H1 (cell line): ENCODE data around the gene KLB. TPM values are rescaled to one million over a fixed set of nuclear protein-coding genes. Genes with fewer than 3 reads are reported as not detected.

Experiments used
- CTCF ChIA-PET: fragments of 300-600 bp; sonication (Branson Sonifier 250); formaldehyde crosslinking; loops from one replicate; lab custom pipeline; 2021; ENCODE audit not compliant: partially characterized antibody; lab: Charles Lee
- POLR2A ChIA-PET: fragments of 300-600 bp; sonication (Branson Sonifier 250); formaldehyde crosslinking; loops from one replicate; lab custom pipeline; 2021; ENCODE audit warnings: inconsistent platforms; ENCODE audit not compliant: partially characterized antibody; lab: Charles Lee
- DNase-seq, 2 experiments: peaks; one replicate each; pipeline versions ENCODE4 v3.0.0 to v3.0.0-alpha.2; 2010 to 2022; ENCODE audit warnings: low spot score in 2 of 2, low read depth in 1 of 2, mixed read lengths in 1 of 2
- FAIRE-seq: peaks from 2 replicates; lab custom pipeline; 2011; peaks lifted over from hg19 to GRCh38; lab: Jason Lieb, UNC
- H2AFZ ChIP-seq: 2 replicates; pipeline ENCODE4 v1.8.1; 2012; ENCODE audit warnings: low read length, inconsistent platforms
- H2AK5ac ChIP-seq: 2 replicates; pipeline ENCODE4 v1.6.1; 2013; ENCODE audit warnings: low read depth, low read length
- H2BK120ac ChIP-seq: replicated peaks from 2 replicates; pipeline ENCODE3; 2013; ENCODE audit warnings: low read depth, low read length, inconsistent platforms
- H2BK12ac ChIP-seq: 2 replicates; pipeline ENCODE4 v1.6.1; 2013; ENCODE audit warnings: low read depth, low read length
- H2BK15ac ChIP-seq: 2 replicates; pipeline ENCODE4 v1.6.1; 2013; ENCODE audit warnings: low read length
- H2BK20ac ChIP-seq: 2 replicates; pipeline ENCODE4 v1.6.1; 2013; ENCODE audit warnings: low read length
- H2BK5ac ChIP-seq: 2 replicates; pipeline ENCODE4 v1.6.1; 2013; ENCODE audit warnings: low read depth, low read length
- H3K14ac ChIP-seq: 2 replicates; pipeline ENCODE4 v1.6.1; 2013; ENCODE audit warnings: inconsistent platforms; ENCODE audit not compliant: insufficient read length
- H3K18ac ChIP-seq: 2 replicates; pipeline ENCODE4 v1.6.1; 2013; ENCODE audit warnings: low read length; ENCODE audit errors: extremely low read depth
- H3K23ac ChIP-seq: 2 replicates; pipeline ENCODE4 v1.6.1; 2013; ENCODE audit warnings: inconsistent platforms; ENCODE audit not compliant: insufficient read length
- H3K23me2 ChIP-seq: 2 replicates; pipeline ENCODE4 v1.6.1; 2013; ENCODE audit warnings: low read depth, low read length
- H3K27ac ChIP-seq: 2 replicates; pipeline ENCODE4 v1.6.1; 2011; ENCODE audit warnings: low read depth, low read length, inconsistent platforms
- H3K27me3 ChIP-seq, 4 experiments: replicated peaks in 1 of 4; 1 replicate in 1 of 4; 2 replicates in 3 of 4; pipeline versions ENCODE4 v1.6.1 to v1.8.1; 2011 to 2013; ENCODE audit warnings: low read length in 3 of 4, mild to moderate bottlenecking in 3 of 4, inconsistent platforms in 2 of 4, mixed read lengths in 2 of 4, moderate library complexity in 1 of 4; ENCODE audit not compliant: control insufficient read depth in 3 of 4, insufficient read depth in 3 of 4; ENCODE audit errors: extremely low read depth in 1 of 4
- H3K36me3 ChIP-seq, 4 experiments: 2 replicates each; pipeline versions ENCODE4 v1.6.1 to v1.8.1; 2011 to 2013; ENCODE audit warnings: mild to moderate bottlenecking in 4 of 4, low read length in 3 of 4, moderate library complexity in 2 of 4, control low read depth in 1 of 4, inconsistent platforms in 1 of 4; ENCODE audit not compliant: insufficient read depth in 4 of 4, control insufficient read depth in 2 of 4
- H3K4ac ChIP-seq: replicated peaks from 2 replicates; pipeline ENCODE3; 2013; ENCODE audit warnings: low read length, low read depth, mixed read lengths, inconsistent platforms; ENCODE audit not compliant: insufficient read length
- H3K4me1 ChIP-seq, 4 experiments: replicated peaks in 1 of 4; 1 replicate in 1 of 4; 2 replicates in 3 of 4; pipeline versions ENCODE4 v1.6.1 to v1.8.1; 2011 to 2013; ENCODE audit warnings: low read length in 3 of 4, inconsistent platforms in 2 of 4, mixed read lengths in 1 of 4; ENCODE audit not compliant: insufficient read depth in 4 of 4, control insufficient read depth in 3 of 4
- H3K4me2 ChIP-seq, 2 experiments: 2 replicates each; pipeline versions ENCODE4 v1.6.1 to v1.8.1; 2011 to 2013; ENCODE audit warnings: low read depth in 2 of 2, low read length in 2 of 2, control low read depth in 1 of 2, inconsistent platforms in 1 of 2, mild to moderate bottlenecking in 1 of 2; ENCODE audit not compliant: insufficient read depth in 1 of 2
- H3K4me3 ChIP-seq, 4 experiments: fragments of 200-600, 300-600 bp in 1 of 4; sonication (generic), shearing (Covaris generic), sonication (Bioruptor Twin) in 1 of 4; 2 replicates each; pipeline versions ENCODE4 v1.5.1 to v1.8.1; 2011 to 2016; ENCODE audit warnings: low read length in 4 of 4, low read depth in 3 of 4, control low read depth in 2 of 4, inconsistent platforms in 2 of 4, mild to moderate bottlenecking in 2 of 4, mixed read lengths in 1 of 4, moderate library complexity in 1 of 4; ENCODE audit not compliant: insufficient read depth in 2 of 4; ENCODE audit errors: extremely low read depth in 1 of 4
- H3K56ac ChIP-seq: replicated peaks from 2 replicates; pipeline ENCODE3; 2013; ENCODE audit warnings: low read depth, mild to moderate bottlenecking, mixed read lengths, low read length, inconsistent platforms; ENCODE audit not compliant: insufficient read length
- H3K79me1 ChIP-seq: 2 replicates; pipeline ENCODE4 v1.6.1; 2013; ENCODE audit warnings: low read depth, low read length, control low read depth
- H3K79me2 ChIP-seq, 2 experiments: 2 replicates each; pipeline versions ENCODE4 v1.6.1 to v1.8.1; 2012 to 2013; ENCODE audit warnings: low read length in 2 of 2, mild to moderate bottlenecking in 2 of 2, inconsistent platforms in 1 of 2; ENCODE audit not compliant: insufficient read depth in 2 of 2, control insufficient read depth in 1 of 2
- H3K9ac ChIP-seq, 4 experiments: replicated peaks in 1 of 4; 1 replicate in 1 of 4; 2 replicates in 3 of 4; pipeline versions ENCODE4 v1.6.1 to v1.8.1; 2011 to 2013; ENCODE audit warnings: low read depth in 3 of 4, low read length in 3 of 4, control low read depth in 2 of 4, mild to moderate bottlenecking in 2 of 4, moderate library complexity in 2 of 4, inconsistent platforms in 1 of 4; ENCODE audit errors: extremely low read depth in 1 of 4
- H3K9me3 ChIP-seq, 2 experiments: 2 replicates each; pipeline versions ENCODE4 v1.6.1 to v1.8.1; 2012 to 2013; ENCODE audit warnings: mild to moderate bottlenecking in 2 of 2, moderate library complexity in 2 of 2, control low read depth in 1 of 2, inconsistent platforms in 1 of 2, low read depth in 1 of 2, low read length in 1 of 2, mixed read lengths in 1 of 2; ENCODE audit not compliant: insufficient read depth in 2 of 2
- H4K20me1 ChIP-seq, 2 experiments: replicated peaks in 1 of 2; 2 replicates each; pipeline versions ENCODE3 to v1.8.1; 2011 to 2013; ENCODE audit warnings: inconsistent platforms in 2 of 2, low read length in 2 of 2, mild to moderate bottlenecking in 1 of 2; ENCODE audit not compliant: insufficient read depth in 2 of 2, control insufficient read depth in 1 of 2
- H4K5ac ChIP-seq: 2 replicates; pipeline ENCODE4 v1.6.1; 2013; ENCODE audit warnings: low read length, low read depth, mixed read lengths, inconsistent platforms; ENCODE audit not compliant: insufficient read length
- H4K8ac ChIP-seq: 2 replicates; pipeline ENCODE4 v1.8.0; 2013; ENCODE audit warnings: mild to moderate bottlenecking, moderate library complexity, low read length, inconsistent platforms; ENCODE audit not compliant: insufficient read depth; ENCODE audit errors: extremely low read depth
- H4K91ac ChIP-seq: replicated peaks from 2 replicates; pipeline ENCODE3; 2013; ENCODE audit warnings: low read length, mixed read lengths, inconsistent platforms; ENCODE audit not compliant: insufficient read length
- CBX5 ChIP-seq: fragments of 300-800, 300-1000 bp; sonication (generic); IDR thresholded peaks from 2 replicates; pipeline ENCODE4 v1.7.1; 2016; ENCODE audit warnings: antibody characterized with exemption, low read length, low read depth
- CEBPB ChIP-seq: IDR thresholded peaks from 2 replicates; pipeline ENCODE4 v1.6.1; 2012; ENCODE audit warnings: low read depth, low read length
- CHD1 ChIP-seq: IDR thresholded peaks from 2 replicates; pipeline ENCODE4 v1.6.1; 2012; ENCODE audit warnings: low read depth, low read length, improper control_type of control experiment
- RAD21 ChIP-seq, 2 experiments: IDR thresholded peaks in 1 of 2; conservative IDR thresholded peaks in 1 of 2; 2 replicates each; pipeline ENCODE4 v1.6.1; 2011; ENCODE audit warnings: low read depth in 2 of 2, low read length in 2 of 2, improper control_type of control experiment in 1 of 2, inconsistent platforms in 1 of 2, mild to moderate bottlenecking in 1 of 2, moderate library complexity in 1 of 2
- RNF2 ChIP-seq: fragments of 200-900, 300-1000 bp; sonication (generic); IDR thresholded peaks from 2 replicates; pipeline ENCODE4 v1.7.1; 2016; ENCODE audit warnings: borderline replicate concordance, low read depth, mild to moderate bottlenecking, antibody characterized with exemption, low read length; ENCODE audit not compliant: poor library complexity, severe bottlenecking; ENCODE audit errors: missing control alignments
- WGBS, 2 experiments: shearing (Covaris generic) in 1 of 2; methylation state at CpG; one replicate each; pipeline versions ENCODE4 v1.1.6 to v1.1.7; 2013 to 2015; ENCODE audit warnings: low lambda C conversion rate in 2 of 2, mixed read lengths in 2 of 2, inconsistent platforms in 1 of 2, low coverage in 1 of 2, missing lambda C conversion rate in 1 of 2; ENCODE audit not compliant: insufficient replicate concordance in 2 of 2, insufficient coverage in 1 of 2, insufficient read length in 1 of 2; ENCODE audit errors: extremely low coverage in 1 of 2, missing lambda C conversion rate in 1 of 2; 5-methylcytosine and 5-hydroxymethylcytosine counted together
- polyA plus RNA-seq, 7 experiments: library from polyadenylated mRNA; depleted of rRNA in 3 of 7; stranded (reverse) in 5 of 7; unstranded in 2 of 7; fragments of >200 nt in 5 of 7; fragments of 200-250 nt in 2 of 7; gene quantifications; 1 replicate in 5 of 7; 2 replicates in 1 of 7; 4 replicates in 1 of 7; pipeline versions ENCODE4 v1.2.1 to v1.2.3, GENCODE V29; 2011 to 2013; ENCODE audit warnings: missing spikeins in 2 of 7, mixed read lengths in 2 of 7
- total RNA-seq: library from RNA; stranded (reverse); fragmentation: NEBNext Ultra II Directional; extraction: Animal tissue kit (Norgen Biotek cat#: 25700); gene quantifications from 2 replicates; pipeline ENCODE4 v1.2.1, GENCODE V29; 2021
- TF ChIP-seq, protein P1 (sequence below), 3 experiments: IDR thresholded peaks; 1 replicate in 2 of 3; 2 replicates in 1 of 3; pipeline versions ENCODE4 v1.5.1 to v1.6.1; 2011; ENCODE audit warnings: low read length in 3 of 3, mild to moderate bottlenecking in 3 of 3, inconsistent platforms in 2 of 3, low read depth in 1 of 3, moderate library complexity in 1 of 3; ENCODE audit not compliant: insufficient read depth in 1 of 3; ENCODE audit errors: control extremely low read depth in 1 of 3

KLB gene
- total and polyA plus RNA-seq, 2 of the 8 experiments (the other 6 are each of a cell fraction or from before 2014, with no cell fraction given), result 0.03 TPM; not detected in 1

DNA sequence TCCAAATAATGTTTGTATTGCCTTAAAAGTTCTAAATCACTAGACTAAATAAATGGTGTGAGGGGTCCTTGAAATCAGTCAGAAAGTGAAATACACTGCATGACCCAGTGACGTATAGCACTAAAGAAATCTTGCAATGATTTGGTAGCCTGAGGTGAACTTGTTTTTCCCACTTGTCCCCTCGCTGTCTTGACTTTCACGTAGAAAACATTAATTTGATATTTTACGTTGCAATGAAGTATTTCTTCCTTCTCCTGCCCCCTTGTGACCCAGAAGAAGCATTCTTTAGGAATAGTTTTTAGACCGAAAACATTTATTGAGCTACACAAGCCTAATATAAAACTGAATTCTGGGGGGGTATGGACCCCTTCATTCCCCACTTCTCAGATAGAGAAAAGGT is 3.7 kb downstream of the KLB start:
- H3K18ac ChIP-seq, result no peak overlapping the region
- H3K23ac ChIP-seq, result no peak overlapping the region
- H3K56ac ChIP-seq, result no peak overlapping the region
- no peaks in the 10 kb centered on the region for H3K23me2 ChIP-seq
- FAIRE-seq (no peak), DNase-seq (no peak)
- no peak overlapping the region for H2BK15ac ChIP-seq
- H4K91ac ChIP-seq, result no peak overlapping the region
- ChIA-PET CTCF (interaction anchor here (0.6 to 1.6 kb wide), 3 partner anchors 11 to 65 kb away, joined by 3 to 4 read pairs (median 3); no protein-coding TSS in a partner anchor), POLR2A (no interaction called here)
- H4K5ac ChIP-seq, result no peak overlapping the region
- no peak overlapping the region for H2BK12ac ChIP-seq
- no peak overlapping the region for H2BK5ac ChIP-seq
- no peak overlapping the region for H2AFZ ChIP-seq
- no peak overlapping the region for H2BK120ac ChIP-seq
- no peak overlapping the region for H3K4me2 ChIP-seq
- H3K27me3 ChIP-seq, result no peaks in the 10 kb centered on the region
- H3K79me2 ChIP-seq, result no peaks in the 10 kb centered on the region
- no peak overlapping the region for H3K9ac ChIP-seq
- no peaks in the 10 kb centered on the region for H4K20me1 ChIP-seq
- H3K27ac ChIP-seq, result no peak overlapping the region
- H2AK5ac ChIP-seq, result no peak overlapping the region
- H3K14ac ChIP-seq, result no peak overlapping the region
- 88% methylated on average over 5 of the region's 5 CpGs; no CpG with 5 or more reads in 1 of the 2 experiments for WGBS, 2 experiments
- no peaks in the 10 kb centered on the region for H3K9me3 ChIP-seq
- H3K4ac ChIP-seq, result no peak overlapping the region
- H3K4me3 ChIP-seq, result no peak overlapping the region
- no peak overlapping the region for H4K8ac ChIP-seq
- no peaks in the 10 kb centered on the region for H3K4me1 ChIP-seq
- no peaks in the 10 kb centered on the region for H3K36me3 ChIP-seq
- TF ChIP-seq CEBPB, result no peak
- TF ChIP-seq RNF2, result no peak
- no peak for TF ChIP-seq CBX5
- TF ChIP-seq RAD21 (IDR thresholded peaks at IDR 0.05 in 1 of 2, conservative IDR thresholded peaks at IDR 0.05 in 1 of 2; ENCODE audit: low read depth in 2 of 2, low read length in 2 of 2), result peak in 1 of 2 experiments; percentile 20; a peak in 1 of 4 replicates
- TF ChIP-seq, protein P1, sequence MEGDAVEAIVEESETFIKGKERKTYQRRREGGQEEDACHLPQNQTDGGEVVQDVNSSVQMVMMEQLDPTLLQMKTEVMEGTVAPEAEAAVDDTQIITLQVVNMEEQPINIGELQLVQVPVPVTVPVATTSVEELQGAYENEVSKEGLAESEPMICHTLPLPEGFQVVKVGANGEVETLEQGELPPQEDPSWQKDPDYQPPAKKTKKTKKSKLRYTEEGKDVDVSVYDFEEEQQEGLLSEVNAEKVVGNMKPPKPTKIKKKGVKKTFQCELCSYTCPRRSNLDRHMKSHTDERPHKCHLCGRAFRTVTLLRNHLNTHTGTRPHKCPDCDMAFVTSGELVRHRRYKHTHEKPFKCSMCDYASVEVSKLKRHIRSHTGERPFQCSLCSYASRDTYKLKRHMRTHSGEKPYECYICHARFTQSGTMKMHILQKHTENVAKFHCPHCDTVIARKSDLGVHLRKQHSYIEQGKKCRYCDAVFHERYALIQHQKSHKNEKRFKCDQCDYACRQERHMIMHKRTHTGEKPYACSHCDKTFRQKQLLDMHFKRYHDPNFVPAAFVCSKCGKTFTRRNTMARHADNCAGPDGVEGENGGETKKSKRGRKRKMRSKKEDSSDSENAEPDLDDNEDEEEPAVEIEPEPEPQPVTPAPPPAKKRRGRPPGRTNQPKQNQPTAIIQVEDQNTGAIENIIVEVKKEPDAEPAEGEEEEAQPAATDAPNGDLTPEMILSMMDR (IDR thresholded peaks at IDR 0.05; ENCODE audit: control extremely low read depth in 1 of 3, insufficient read depth in 1 of 3, low read depth in 1 of 3, low read length in 3 of 3), result peak in 1 of 3 experiments; percentile 13; a peak in 1 of 4 replicates
- TF ChIP-seq CHD1, result no peak
- H3K79me1 ChIP-seq, result no peaks in the 10 kb centered on the region
- H2BK20ac ChIP-seq, result no peak overlapping the region
